H1 (cell line): ENCODE data around the gene NMNAT3. TPM values are rescaled to one million over a fixed set of nuclear protein-coding genes. Genes with fewer than 3 reads are reported as not detected.

Source experiments
- CTCF ChIA-PET: fragments of 300-600 bp; sonication (Branson Sonifier 250); formaldehyde crosslinking; loops from one replicate; lab custom pipeline; 2021; ENCODE audit not compliant: partially characterized antibody; lab: Charles Lee
- POLR2A ChIA-PET: fragments of 300-600 bp; sonication (Branson Sonifier 250); formaldehyde crosslinking; loops from one replicate; lab custom pipeline; 2021; ENCODE audit warnings: inconsistent platforms; ENCODE audit not compliant: partially characterized antibody; lab: Charles Lee
- DNase-seq, 2 experiments: peaks; one replicate each; pipeline versions ENCODE4 v3.0.0 to v3.0.0-alpha.2; 2010 to 2022; ENCODE audit warnings: low spot score in 2 of 2, low read depth in 1 of 2, mixed read lengths in 1 of 2
- FAIRE-seq: peaks from 2 replicates; lab custom pipeline; 2011; peaks lifted over from hg19 to GRCh38; lab: Jason Lieb, UNC
- H2AFZ ChIP-seq: 2 replicates; pipeline ENCODE4 v1.8.1; 2012; ENCODE audit warnings: low read length, inconsistent platforms
- H2AK5ac ChIP-seq: 2 replicates; pipeline ENCODE4 v1.6.1; 2013; ENCODE audit warnings: low read depth, low read length
- H2BK120ac ChIP-seq: replicated peaks from 2 replicates; pipeline ENCODE3; 2013; ENCODE audit warnings: low read depth, low read length, inconsistent platforms
- H2BK12ac ChIP-seq: 2 replicates; pipeline ENCODE4 v1.6.1; 2013; ENCODE audit warnings: low read depth, low read length
- H2BK15ac ChIP-seq: 2 replicates; pipeline ENCODE4 v1.6.1; 2013; ENCODE audit warnings: low read length
- H2BK20ac ChIP-seq: 2 replicates; pipeline ENCODE4 v1.6.1; 2013; ENCODE audit warnings: low read length
- H2BK5ac ChIP-seq: 2 replicates; pipeline ENCODE4 v1.6.1; 2013; ENCODE audit warnings: low read depth, low read length
- H3K14ac ChIP-seq: 2 replicates; pipeline ENCODE4 v1.6.1; 2013; ENCODE audit warnings: inconsistent platforms; ENCODE audit not compliant: insufficient read length
- H3K18ac ChIP-seq: 2 replicates; pipeline ENCODE4 v1.6.1; 2013; ENCODE audit warnings: low read length; ENCODE audit errors: extremely low read depth
- H3K23ac ChIP-seq: 2 replicates; pipeline ENCODE4 v1.6.1; 2013; ENCODE audit warnings: inconsistent platforms; ENCODE audit not compliant: insufficient read length
- H3K23me2 ChIP-seq: 2 replicates; pipeline ENCODE4 v1.6.1; 2013; ENCODE audit warnings: low read depth, low read length
- H3K27ac ChIP-seq: 2 replicates; pipeline ENCODE4 v1.6.1; 2011; ENCODE audit warnings: low read depth, low read length, inconsistent platforms
- H3K27me3 ChIP-seq, 4 experiments: replicated peaks in 1 of 4; 1 replicate in 1 of 4; 2 replicates in 3 of 4; pipeline versions ENCODE4 v1.6.1 to v1.8.1; 2011 to 2013; ENCODE audit warnings: low read length in 3 of 4, mild to moderate bottlenecking in 3 of 4, inconsistent platforms in 2 of 4, mixed read lengths in 2 of 4, moderate library complexity in 1 of 4; ENCODE audit not compliant: control insufficient read depth in 3 of 4, insufficient read depth in 3 of 4; ENCODE audit errors: extremely low read depth in 1 of 4
- H3K36me3 ChIP-seq, 4 experiments: 2 replicates each; pipeline versions ENCODE4 v1.6.1 to v1.8.1; 2011 to 2013; ENCODE audit warnings: mild to moderate bottlenecking in 4 of 4, low read length in 3 of 4, moderate library complexity in 2 of 4, control low read depth in 1 of 4, inconsistent platforms in 1 of 4; ENCODE audit not compliant: insufficient read depth in 4 of 4, control insufficient read depth in 2 of 4
- H3K4ac ChIP-seq: replicated peaks from 2 replicates; pipeline ENCODE3; 2013; ENCODE audit warnings: low read length, low read depth, mixed read lengths, inconsistent platforms; ENCODE audit not compliant: insufficient read length
- H3K4me1 ChIP-seq, 4 experiments: replicated peaks in 1 of 4; 1 replicate in 1 of 4; 2 replicates in 3 of 4; pipeline versions ENCODE4 v1.6.1 to v1.8.1; 2011 to 2013; ENCODE audit warnings: low read length in 3 of 4, inconsistent platforms in 2 of 4, mixed read lengths in 1 of 4; ENCODE audit not compliant: insufficient read depth in 4 of 4, control insufficient read depth in 3 of 4
- H3K4me2 ChIP-seq, 2 experiments: 2 replicates each; pipeline versions ENCODE4 v1.6.1 to v1.8.1; 2011 to 2013; ENCODE audit warnings: low read depth in 2 of 2, low read length in 2 of 2, control low read depth in 1 of 2, inconsistent platforms in 1 of 2, mild to moderate bottlenecking in 1 of 2; ENCODE audit not compliant: insufficient read depth in 1 of 2
- H3K4me3 ChIP-seq, 4 experiments: fragments of 200-600, 300-600 bp in 1 of 4; sonication (generic), shearing (Covaris generic), sonication (Bioruptor Twin) in 1 of 4; 2 replicates each; pipeline versions ENCODE4 v1.5.1 to v1.8.1; 2011 to 2016; ENCODE audit warnings: low read length in 4 of 4, low read depth in 3 of 4, control low read depth in 2 of 4, inconsistent platforms in 2 of 4, mild to moderate bottlenecking in 2 of 4, mixed read lengths in 1 of 4, moderate library complexity in 1 of 4; ENCODE audit not compliant: insufficient read depth in 2 of 4; ENCODE audit errors: extremely low read depth in 1 of 4
- H3K56ac ChIP-seq: replicated peaks from 2 replicates; pipeline ENCODE3; 2013; ENCODE audit warnings: low read depth, mild to moderate bottlenecking, mixed read lengths, low read length, inconsistent platforms; ENCODE audit not compliant: insufficient read length
- H3K79me1 ChIP-seq: 2 replicates; pipeline ENCODE4 v1.6.1; 2013; ENCODE audit warnings: low read depth, low read length, control low read depth
- H3K79me2 ChIP-seq, 2 experiments: 2 replicates each; pipeline versions ENCODE4 v1.6.1 to v1.8.1; 2012 to 2013; ENCODE audit warnings: low read length in 2 of 2, mild to moderate bottlenecking in 2 of 2, inconsistent platforms in 1 of 2; ENCODE audit not compliant: insufficient read depth in 2 of 2, control insufficient read depth in 1 of 2
- H3K9ac ChIP-seq, 4 experiments: replicated peaks in 1 of 4; 1 replicate in 1 of 4; 2 replicates in 3 of 4; pipeline versions ENCODE4 v1.6.1 to v1.8.1; 2011 to 2013; ENCODE audit warnings: low read depth in 3 of 4, low read length in 3 of 4, control low read depth in 2 of 4, mild to moderate bottlenecking in 2 of 4, moderate library complexity in 2 of 4, inconsistent platforms in 1 of 4; ENCODE audit errors: extremely low read depth in 1 of 4
- H3K9me3 ChIP-seq, 2 experiments: 2 replicates each; pipeline versions ENCODE4 v1.6.1 to v1.8.1; 2012 to 2013; ENCODE audit warnings: mild to moderate bottlenecking in 2 of 2, moderate library complexity in 2 of 2, control low read depth in 1 of 2, inconsistent platforms in 1 of 2, low read depth in 1 of 2, low read length in 1 of 2, mixed read lengths in 1 of 2; ENCODE audit not compliant: insufficient read depth in 2 of 2
- H4K20me1 ChIP-seq, 2 experiments: replicated peaks in 1 of 2; 2 replicates each; pipeline versions ENCODE3 to v1.8.1; 2011 to 2013; ENCODE audit warnings: inconsistent platforms in 2 of 2, low read length in 2 of 2, mild to moderate bottlenecking in 1 of 2; ENCODE audit not compliant: insufficient read depth in 2 of 2, control insufficient read depth in 1 of 2
- H4K5ac ChIP-seq: 2 replicates; pipeline ENCODE4 v1.6.1; 2013; ENCODE audit warnings: low read length, low read depth, mixed read lengths, inconsistent platforms; ENCODE audit not compliant: insufficient read length
- H4K8ac ChIP-seq: 2 replicates; pipeline ENCODE4 v1.8.0; 2013; ENCODE audit warnings: mild to moderate bottlenecking, moderate library complexity, low read length, inconsistent platforms; ENCODE audit not compliant: insufficient read depth; ENCODE audit errors: extremely low read depth
- H4K91ac ChIP-seq: replicated peaks from 2 replicates; pipeline ENCODE3; 2013; ENCODE audit warnings: low read length, mixed read lengths, inconsistent platforms; ENCODE audit not compliant: insufficient read length
- CBX5 ChIP-seq: fragments of 300-800, 300-1000 bp; sonication (generic); IDR thresholded peaks from 2 replicates; pipeline ENCODE4 v1.7.1; 2016; ENCODE audit warnings: antibody characterized with exemption, low read length, low read depth
- GABPA ChIP-seq: IDR thresholded peaks from 2 replicates; pipeline ENCODE4 v1.6.1; 2011; ENCODE audit warnings: mild to moderate bottlenecking, low read length, moderate library complexity, borderline replicate concordance; ENCODE audit not compliant: insufficient read depth
- JUN ChIP-seq: IDR thresholded peaks from 2 replicates; pipeline ENCODE4 v1.6.1; 2011; ENCODE audit warnings: low read depth, mild to moderate bottlenecking, improper control_type of control experiment, low read length
- NANOG ChIP-seq: IDR thresholded peaks from 2 replicates; pipeline ENCODE4 v1.6.1; 2011; ENCODE audit warnings: low read length, low read depth, mild to moderate bottlenecking, inconsistent platforms; ENCODE audit not compliant: insufficient read depth, poor library complexity, severe bottlenecking
- RBBP5 ChIP-seq: IDR thresholded peaks from 2 replicates; pipeline ENCODE4 v1.7.1; 2012; ENCODE audit warnings: low read depth, mild to moderate bottlenecking, inconsistent platforms, low read length, moderate library complexity, borderline replicate concordance
- RFX5 ChIP-seq: IDR thresholded peaks from 2 replicates; pipeline ENCODE4 v1.6.1; 2011; ENCODE audit warnings: low read depth, low read length, improper control_type of control experiment, borderline replicate concordance
- SP2 ChIP-seq: IDR thresholded peaks from 2 replicates; pipeline ENCODE4 v1.6.1; 2012; ENCODE audit warnings: mild to moderate bottlenecking, low read length, inconsistent platforms
- TBP ChIP-seq: IDR thresholded peaks from 2 replicates; pipeline ENCODE4 v1.6.1; 2011; ENCODE audit warnings: low read depth, low read length, improper control_type of control experiment
- TEAD4 ChIP-seq: IDR thresholded peaks from 2 replicates; pipeline ENCODE4 v1.6.1; 2012; ENCODE audit warnings: low read depth, low read length, inconsistent platforms, mixed read lengths
- whole genome bisulfite sequencing, 2 experiments: shearing (Covaris generic) in 1 of 2; methylation state at CpG; one replicate each; pipeline versions ENCODE4 v1.1.6 to v1.1.7; 2013 to 2015; ENCODE audit warnings: low lambda C conversion rate in 2 of 2, mixed read lengths in 2 of 2, inconsistent platforms in 1 of 2, low coverage in 1 of 2, missing lambda C conversion rate in 1 of 2; ENCODE audit not compliant: insufficient replicate concordance in 2 of 2, insufficient coverage in 1 of 2, insufficient read length in 1 of 2; ENCODE audit errors: extremely low coverage in 1 of 2, missing lambda C conversion rate in 1 of 2; 5-methylcytosine and 5-hydroxymethylcytosine counted together
- polyA plus RNA-seq, 7 experiments: library from polyadenylated mRNA; depleted of rRNA in 3 of 7; stranded (reverse) in 5 of 7; unstranded in 2 of 7; fragments of >200 nt in 5 of 7; fragments of 200-250 nt in 2 of 7; gene quantifications; 1 replicate in 5 of 7; 2 replicates in 1 of 7; 4 replicates in 1 of 7; pipeline versions ENCODE4 v1.2.1 to v1.2.3, GENCODE V29; 2011 to 2013; ENCODE audit warnings: missing spikeins in 2 of 7, mixed read lengths in 2 of 7
- total RNA-seq: library from RNA; stranded (reverse); fragmentation: NEBNext Ultra II Directional; extraction: Animal tissue kit (Norgen Biotek cat#: 25700); gene quantifications from 2 replicates; pipeline ENCODE4 v1.2.1, GENCODE V29; 2021
- TF ChIP-seq, protein P1 (sequence below): IDR thresholded peaks from 2 replicates; pipeline ENCODE4 v1.6.1; 2012; ENCODE audit warnings: low read length, inconsistent platforms
- TF ChIP-seq, protein P2 (sequence below): IDR thresholded peaks from 2 replicates; pipeline ENCODE4 v1.6.1; 2011; ENCODE audit warnings: low read length, improper control_type of control experiment
- TF ChIP-seq, protein P3 (sequence below): IDR thresholded peaks from 2 replicates; pipeline ENCODE4 v1.6.1; 2012; ENCODE audit warnings: inconsistent platforms

Gene NMNAT3
- total and polyA plus RNA-seq, 2 of the 8 experiments (the other 6 are each of a cell fraction or from before 2014, with no cell fraction given) = 4.2 to 4.3 TPM

DNA sequence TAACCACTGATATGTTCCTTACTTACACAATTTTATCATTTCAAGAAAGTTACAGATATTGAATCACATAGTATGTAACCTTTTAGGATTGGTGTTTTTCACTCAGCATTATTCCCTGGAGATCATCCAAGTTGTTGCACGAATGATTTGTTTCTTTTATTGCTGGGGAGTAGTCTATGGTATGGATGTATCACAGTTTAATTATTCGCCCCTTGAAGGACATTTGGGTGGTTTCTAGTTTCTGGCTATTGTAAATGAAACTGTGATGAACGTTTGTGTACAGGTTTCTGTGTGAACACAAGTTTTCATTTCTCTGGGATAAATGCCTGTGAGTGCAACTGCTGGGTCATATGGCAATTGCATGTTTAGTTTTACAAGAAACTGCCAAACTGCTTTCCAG, 68.8 kb downstream of the NMNAT3 start:
- H3K56ac ChIP-seq = no peak overlapping the region
- no peak for FAIRE-seq
- H3K23me2 ChIP-seq = no peaks in the 10 kb centered on the region
- no peak overlapping the region for H3K27ac ChIP-seq
- H4K20me1 ChIP-seq = no peaks in the 10 kb centered on the region
- H3K79me1 ChIP-seq = no peaks in the 10 kb centered on the region
- CTCF ChIA-PET = no interaction called here
- H2BK5ac ChIP-seq = no peak overlapping the region
- no peak overlapping the region for H4K91ac ChIP-seq
- H3K9ac ChIP-seq = no peak overlapping the region
- H2AK5ac ChIP-seq = no peak overlapping the region
- H2BK120ac ChIP-seq = no peak overlapping the region
- no peak for DNase-seq
- no peak overlapping the region for H3K4me2 ChIP-seq
- no peak overlapping the region for H3K14ac ChIP-seq
- H2BK15ac ChIP-seq = no peak overlapping the region
- no peaks in the 10 kb centered on the region for H3K27me3 ChIP-seq
- no peaks in the 10 kb centered on the region for H3K36me3 ChIP-seq
- no peaks in the 10 kb centered on the region; a peak in 2 of 7 replicates for H3K4me1 ChIP-seq
- POLR2A ChIA-PET = no interaction called here
- WGBS, 2 experiments = 80% methylated on average over 3 of the region's 3 CpGs; no CpG with 5 or more reads in 1 of the 2 experiments
- no peak overlapping the region for H4K8ac ChIP-seq
- no peak overlapping the region for H3K4ac ChIP-seq
- H2BK20ac ChIP-seq = no peak overlapping the region
- no peak overlapping the region for H3K18ac ChIP-seq
- H2BK12ac ChIP-seq = no peak overlapping the region
- no peak overlapping the region for H3K23ac ChIP-seq
- H3K79me2 ChIP-seq = no peaks in the 10 kb centered on the region
- no peaks in the 10 kb centered on the region for H3K9me3 ChIP-seq
- H3K4me3 ChIP-seq = no peak overlapping the region
- no peak overlapping the region for H2AFZ ChIP-seq
- H4K5ac ChIP-seq = no peak overlapping the region
- TF ChIP-seq JUN (no peak), RBBP5 (no peak), TBP (no peak), CBX5 (no peak), SP2 (no peak), TEAD4 (no peak), NANOG (no peak), GABPA (no peak), RFX5 (no peak)
- TF ChIP-seq, protein P1, sequence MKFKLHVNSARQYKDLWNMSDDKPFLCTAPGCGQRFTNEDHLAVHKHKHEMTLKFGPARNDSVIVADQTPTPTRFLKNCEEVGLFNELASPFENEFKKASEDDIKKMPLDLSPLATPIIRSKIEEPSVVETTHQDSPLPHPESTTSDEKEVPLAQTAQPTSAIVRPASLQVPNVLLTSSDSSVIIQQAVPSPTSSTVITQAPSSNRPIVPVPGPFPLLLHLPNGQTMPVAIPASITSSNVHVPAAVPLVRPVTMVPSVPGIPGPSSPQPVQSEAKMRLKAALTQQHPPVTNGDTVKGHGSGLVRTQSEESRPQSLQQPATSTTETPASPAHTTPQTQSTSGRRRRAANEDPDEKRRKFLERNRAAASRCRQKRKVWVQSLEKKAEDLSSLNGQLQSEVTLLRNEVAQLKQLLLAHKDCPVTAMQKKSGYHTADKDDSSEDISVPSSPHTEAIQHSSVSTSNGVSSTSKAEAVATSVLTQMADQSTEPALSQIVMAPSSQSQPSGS = no peak
- TF ChIP-seq, protein P2, sequence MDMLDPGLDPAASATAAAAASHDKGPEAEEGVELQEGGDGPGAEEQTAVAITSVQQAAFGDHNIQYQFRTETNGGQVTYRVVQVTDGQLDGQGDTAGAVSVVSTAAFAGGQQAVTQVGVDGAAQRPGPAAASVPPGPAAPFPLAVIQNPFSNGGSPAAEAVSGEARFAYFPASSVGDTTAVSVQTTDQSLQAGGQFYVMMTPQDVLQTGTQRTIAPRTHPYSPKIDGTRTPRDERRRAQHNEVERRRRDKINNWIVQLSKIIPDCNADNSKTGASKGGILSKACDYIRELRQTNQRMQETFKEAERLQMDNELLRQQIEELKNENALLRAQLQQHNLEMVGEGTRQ = no peak
- TF ChIP-seq, protein P3, sequence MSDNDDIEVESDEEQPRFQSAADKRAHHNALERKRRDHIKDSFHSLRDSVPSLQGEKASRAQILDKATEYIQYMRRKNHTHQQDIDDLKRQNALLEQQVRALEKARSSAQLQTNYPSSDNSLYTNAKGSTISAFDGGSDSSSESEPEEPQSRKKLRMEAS = no peak
